ENCODE results near the gene AGAP2. TPM values are rescaled to one million over a fixed set of nuclear protein-coding genes. Genes with fewer than 3 reads are reported as not detected.

AGAP2 gene
- total and polyA plus RNA-seq, 2 of the 13 experiments (the other 11 are each of a cell fraction or from before 2014, with no cell fraction given), result 0.38 to 0.45 TPM

DNA sequence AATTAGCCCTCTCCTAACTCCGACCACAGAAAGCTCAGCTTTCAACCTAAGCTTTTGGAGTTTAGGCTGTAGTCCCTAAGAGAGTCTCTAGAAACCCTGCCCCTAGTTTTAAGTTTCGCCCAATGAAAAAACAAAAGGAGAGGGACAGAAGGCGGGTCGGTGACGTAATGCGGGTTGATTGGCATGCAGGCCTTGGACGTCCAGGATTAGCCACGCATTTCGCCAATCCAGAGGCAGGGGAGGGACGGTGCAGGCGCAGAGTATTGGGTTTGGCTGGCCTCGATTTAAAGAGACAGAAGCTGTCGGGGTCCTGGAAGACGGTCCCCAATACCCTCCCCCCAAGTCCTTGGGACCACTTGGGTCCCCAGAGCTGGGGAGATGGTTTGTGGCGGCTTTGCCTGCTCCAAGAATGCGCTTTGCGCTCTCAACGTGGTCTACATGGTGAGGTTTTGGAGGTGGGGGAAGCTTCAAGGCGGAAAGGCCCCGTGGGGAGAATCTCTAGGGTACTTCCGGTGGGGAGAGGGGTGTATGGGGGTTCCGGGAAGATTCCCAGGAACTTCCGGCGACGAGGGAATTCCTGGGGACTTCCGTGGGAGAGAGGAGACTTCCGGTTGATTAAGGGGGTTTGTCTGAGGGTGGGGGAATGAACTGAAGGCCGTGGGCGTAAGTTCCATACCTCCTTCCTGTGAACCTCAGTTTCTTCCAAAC, 6.4 kb upstream of the AGAP2 start, which contains the start of gene TSPAN31 (continued):
- no peak for TF ChIP-seq GRHL1 (CRISPR knock-in tag; conservative IDR thresholded peaks at IDR 0.05)
- no peak for TF ChIP-seq SMAD9 (CRISPR knock-in tag; IDR thresholded peaks at IDR 0.05)
- no peak for TF ChIP-seq DPF2 (CRISPR knock-in tag; IDR thresholded peaks at IDR 0.05; ENCODE audit: borderline replicate concordance, low read depth)
- TF ChIP-seq ZSCAN22 (CRISPR knock-in tag; IDR thresholded peaks at IDR 0.05), result no peak
- no peak for TF ChIP-seq NFIB (CRISPR knock-in tag; IDR thresholded peaks at IDR 0.05; ENCODE audit: borderline replicate concordance)
- no peak for TF ChIP-seq ZFP36 (IDR thresholded peaks at IDR 0.05; ENCODE audit: borderline replicate concordance, low read depth, low read length, partially characterized antibody)
- no peak for TF ChIP-seq FOXO1 (CRISPR knock-in tag; IDR thresholded peaks at IDR 0.05)
- no peak for TF ChIP-seq BCLAF1 (IDR thresholded peaks at IDR 0.05)
- TF ChIP-seq, protein P1, sequence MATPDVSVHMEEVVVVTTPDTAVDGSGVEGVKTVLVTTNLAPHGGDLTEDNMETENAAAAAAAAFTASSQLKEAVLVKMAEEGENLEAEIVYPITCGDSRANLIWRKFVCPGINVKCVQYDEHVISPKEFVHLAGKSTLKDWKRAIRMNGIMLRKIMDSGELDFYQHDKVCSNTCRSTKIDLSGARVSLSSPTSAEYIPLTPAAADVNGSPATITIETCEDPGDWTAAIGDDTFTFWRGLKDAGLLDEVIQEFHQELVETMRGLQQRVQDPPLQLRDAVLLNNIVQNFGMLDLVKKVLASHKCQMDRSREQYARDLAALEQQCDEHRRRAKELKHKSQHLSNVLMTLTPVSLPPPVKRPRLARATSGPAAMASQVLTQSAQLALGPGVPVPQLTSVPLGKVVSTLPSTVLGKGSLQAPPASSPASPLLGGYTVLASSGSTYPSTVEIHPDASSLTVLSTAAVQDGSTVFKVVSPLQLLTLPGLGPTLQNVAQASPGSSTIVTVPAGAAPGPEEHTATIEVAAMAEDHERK (CRISPR knock-in tag; IDR thresholded peaks at IDR 0.05; ENCODE audit: low read depth), result no peak
- TF ChIP-seq PAWR (CRISPR knock-in tag; IDR thresholded peaks at IDR 0.05; ENCODE audit: borderline replicate concordance), result no peak
- no peak for TF ChIP-seq ZSCAN9 (CRISPR knock-in tag; IDR thresholded peaks at IDR 0.05; ENCODE audit: borderline replicate concordance)
- TF ChIP-seq ZNF761 (CRISPR knock-in tag; conservative IDR thresholded peaks at IDR 0.05), result 0 out of 2 replicates have a peak, but pooled peaks have one; percentile 10
- no peak for TF ChIP-seq FOXC1 (CRISPR knock-in tag; IDR thresholded peaks at IDR 0.05; ENCODE audit: borderline replicate concordance)
- TF ChIP-seq ZNF580 (CRISPR knock-in tag; IDR thresholded peaks at IDR 0.05; ENCODE audit: borderline replicate concordance, low read depth), result no peak
- TF ChIP-seq KDM5B (CRISPR knock-in tag; IDR thresholded peaks at IDR 0.05; ENCODE audit: borderline replicate concordance), result peak; percentile 61; the same call in 1 of the 2 replicates
- TF ChIP-seq ZNF605 (CRISPR knock-in tag; IDR thresholded peaks at IDR 0.05), result no peak
